ENCODE data around the gene SH2D2A. TPM values are rescaled to one million over a fixed set of nuclear protein-coding genes. Genes with fewer than 3 reads are reported as not detected.

The SH2D2A gene
- polyA plus RNA-seq, 1 donor from 2014 or later: not detected

DNA sequence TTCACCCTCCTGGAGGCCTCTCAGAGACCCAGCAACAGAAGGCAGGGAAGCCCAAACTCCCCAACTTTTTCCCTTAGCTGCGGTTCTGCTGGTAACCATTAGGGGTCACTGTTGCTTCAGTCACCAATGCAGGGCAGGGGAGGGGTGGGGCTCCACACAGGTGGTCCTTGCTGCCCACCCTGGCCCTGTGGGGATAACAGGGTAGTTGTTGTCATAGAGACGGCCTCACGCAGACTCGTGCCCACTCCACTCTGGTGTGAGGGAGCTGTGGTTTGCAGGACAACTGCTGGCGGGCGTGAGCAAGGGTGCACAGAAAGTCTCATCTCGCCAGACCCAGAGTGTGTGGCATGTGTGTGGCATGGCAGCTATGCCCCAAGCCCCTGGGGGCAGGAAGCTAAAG lies 22.3 kb upstream of the SH2D2A start:
- Histone ChIP-seq H3F3A (ENCODE audit: insufficient read depth, low read length, poor library complexity, severe bottlenecking) (no peaks in the 10 kb centered on the region), H4K20me1 (ENCODE audit: insufficient read depth) (no peaks in the 10 kb centered on the region), H3K27me3 (ENCODE audit: insufficient read depth, low read depth, low read length) (peaks cover 10% of the 10 kb centered on the region), H2AFZ (ENCODE audit: low read depth, low read length) (no peak overlapping the region), H3K4me3 (ENCODE audit: low read length) (no peak overlapping the region), H3K9ac (ENCODE audit: low read length) (peak overlapping the region; percentile 31), H3K27ac (ENCODE audit: low read length) (peak overlapping the region; percentile 51), H3K36me3 (ENCODE audit: insufficient read depth, low read length) (no peaks in the 10 kb centered on the region), H3K9me3 (ENCODE audit: low read length) (no peaks in the 10 kb centered on the region), H3K9me2 (ENCODE audit: insufficient read depth, low read length) (no peaks in the 10 kb centered on the region), H3K4me2 (ENCODE audit: low read length) (no peak overlapping the region), H3K79me2 (replicated peaks; ENCODE audit: insufficient read depth, low read length) (no peaks in the 10 kb centered on the region)
- TF ChIP-seq RAD21 (conservative IDR thresholded peaks at IDR 0.05): peak; percentile 77
- TF ChIP-seq, protein P1, sequence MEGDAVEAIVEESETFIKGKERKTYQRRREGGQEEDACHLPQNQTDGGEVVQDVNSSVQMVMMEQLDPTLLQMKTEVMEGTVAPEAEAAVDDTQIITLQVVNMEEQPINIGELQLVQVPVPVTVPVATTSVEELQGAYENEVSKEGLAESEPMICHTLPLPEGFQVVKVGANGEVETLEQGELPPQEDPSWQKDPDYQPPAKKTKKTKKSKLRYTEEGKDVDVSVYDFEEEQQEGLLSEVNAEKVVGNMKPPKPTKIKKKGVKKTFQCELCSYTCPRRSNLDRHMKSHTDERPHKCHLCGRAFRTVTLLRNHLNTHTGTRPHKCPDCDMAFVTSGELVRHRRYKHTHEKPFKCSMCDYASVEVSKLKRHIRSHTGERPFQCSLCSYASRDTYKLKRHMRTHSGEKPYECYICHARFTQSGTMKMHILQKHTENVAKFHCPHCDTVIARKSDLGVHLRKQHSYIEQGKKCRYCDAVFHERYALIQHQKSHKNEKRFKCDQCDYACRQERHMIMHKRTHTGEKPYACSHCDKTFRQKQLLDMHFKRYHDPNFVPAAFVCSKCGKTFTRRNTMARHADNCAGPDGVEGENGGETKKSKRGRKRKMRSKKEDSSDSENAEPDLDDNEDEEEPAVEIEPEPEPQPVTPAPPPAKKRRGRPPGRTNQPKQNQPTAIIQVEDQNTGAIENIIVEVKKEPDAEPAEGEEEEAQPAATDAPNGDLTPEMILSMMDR (IDR thresholded peaks at IDR 0.05; ENCODE audit: poor library complexity, severe bottlenecking): peak; percentile 82
- no peak for TF ChIP-seq MXI1 (conservative IDR thresholded peaks at IDR 0.05; ENCODE audit: poor library complexity, severe bottlenecking)
- TF ChIP-seq SMC3 (conservative IDR thresholded peaks at IDR 0.05; ENCODE audit: poor library complexity): peak; percentile 72

DNA sequence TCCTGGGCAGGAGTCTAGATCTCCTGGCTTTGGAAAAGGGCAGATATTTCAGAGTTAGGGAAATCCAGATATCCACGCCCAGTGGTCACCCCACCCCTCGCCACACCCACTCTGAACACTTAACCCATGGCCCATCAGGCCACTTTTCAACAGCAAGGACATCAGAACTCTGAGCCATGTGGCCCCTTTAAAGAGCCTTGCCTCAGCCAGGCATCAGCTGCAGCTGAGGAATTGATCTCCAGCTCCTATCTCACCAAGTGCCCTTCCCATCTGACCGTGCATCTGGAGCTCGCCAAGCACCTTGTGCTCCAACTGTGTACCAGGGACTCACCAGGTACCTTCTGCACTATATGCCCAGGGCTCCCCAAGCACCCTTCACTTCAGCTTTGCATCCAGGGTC lies 20.2 kb upstream of the SH2D2A start:
- Histone ChIP-seq H3K36me3 (ENCODE audit: insufficient read depth, low read length) (no peaks in the 10 kb centered on the region), H3K9me3 (ENCODE audit: low read length) (no peaks in the 10 kb centered on the region), H3K9ac (ENCODE audit: low read length) (no peak overlapping the region), H3K27me3 (ENCODE audit: insufficient read depth, low read depth, low read length) (no peaks in the 10 kb centered on the region), H3K9me2 (ENCODE audit: insufficient read depth, low read length) (no peaks in the 10 kb centered on the region), H3K4me2 (ENCODE audit: low read length) (no peak overlapping the region), H3K4me3 (ENCODE audit: low read length) (no peak overlapping the region), H4K20me1 (ENCODE audit: insufficient read depth) (no peaks in the 10 kb centered on the region), H3K79me2 (replicated peaks; ENCODE audit: insufficient read depth, low read length) (no peaks in the 10 kb centered on the region), H3F3A (ENCODE audit: insufficient read depth, low read length, poor library complexity, severe bottlenecking) (no peaks in the 10 kb centered on the region), H2AFZ (ENCODE audit: low read depth, low read length) (no peak overlapping the region), H3K27ac (ENCODE audit: low read length) (no peak overlapping the region)
- no peak for TF ChIP-seq MXI1 (conservative IDR thresholded peaks at IDR 0.05; ENCODE audit: poor library complexity, severe bottlenecking)
- TF ChIP-seq, protein P2, sequence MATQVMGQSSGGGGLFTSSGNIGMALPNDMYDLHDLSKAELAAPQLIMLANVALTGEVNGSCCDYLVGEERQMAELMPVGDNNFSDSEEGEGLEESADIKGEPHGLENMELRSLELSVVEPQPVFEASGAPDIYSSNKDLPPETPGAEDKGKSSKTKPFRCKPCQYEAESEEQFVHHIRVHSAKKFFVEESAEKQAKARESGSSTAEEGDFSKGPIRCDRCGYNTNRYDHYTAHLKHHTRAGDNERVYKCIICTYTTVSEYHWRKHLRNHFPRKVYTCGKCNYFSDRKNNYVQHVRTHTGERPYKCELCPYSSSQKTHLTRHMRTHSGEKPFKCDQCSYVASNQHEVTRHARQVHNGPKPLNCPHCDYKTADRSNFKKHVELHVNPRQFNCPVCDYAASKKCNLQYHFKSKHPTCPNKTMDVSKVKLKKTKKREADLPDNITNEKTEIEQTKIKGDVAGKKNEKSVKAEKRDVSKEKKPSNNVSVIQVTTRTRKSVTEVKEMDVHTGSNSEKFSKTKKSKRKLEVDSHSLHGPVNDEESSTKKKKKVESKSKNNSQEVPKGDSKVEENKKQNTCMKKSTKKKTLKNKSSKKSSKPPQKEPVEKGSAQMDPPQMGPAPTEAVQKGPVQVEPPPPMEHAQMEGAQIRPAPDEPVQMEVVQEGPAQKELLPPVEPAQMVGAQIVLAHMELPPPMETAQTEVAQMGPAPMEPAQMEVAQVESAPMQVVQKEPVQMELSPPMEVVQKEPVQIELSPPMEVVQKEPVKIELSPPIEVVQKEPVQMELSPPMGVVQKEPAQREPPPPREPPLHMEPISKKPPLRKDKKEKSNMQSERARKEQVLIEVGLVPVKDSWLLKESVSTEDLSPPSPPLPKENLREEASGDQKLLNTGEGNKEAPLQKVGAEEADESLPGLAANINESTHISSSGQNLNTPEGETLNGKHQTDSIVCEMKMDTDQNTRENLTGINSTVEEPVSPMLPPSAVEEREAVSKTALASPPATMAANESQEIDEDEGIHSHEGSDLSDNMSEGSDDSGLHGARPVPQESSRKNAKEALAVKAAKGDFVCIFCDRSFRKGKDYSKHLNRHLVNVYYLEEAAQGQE (IDR thresholded peaks at IDR 0.05; ENCODE audit: borderline replicate concordance): no peak
- no peak for TF ChIP-seq POLR2AphosphoS5 (IDR thresholded peaks at IDR 0.05)
- no peak for TF ChIP-seq TAF1 (IDR thresholded peaks at IDR 0.05; ENCODE audit: low read depth)
- TF ChIP-seq, protein P1 (IDR thresholded peaks at IDR 0.05; ENCODE audit: poor library complexity, severe bottlenecking): no peak
- no peak for TF ChIP-seq EP300 (conservative IDR thresholded peaks at IDR 0.05; ENCODE audit: poor library complexity, severe bottlenecking)
- no peak for TF ChIP-seq SMC3 (conservative IDR thresholded peaks at IDR 0.05; ENCODE audit: poor library complexity)
- no peak for TF ChIP-seq RAD21 (conservative IDR thresholded peaks at IDR 0.05)
- no peak for TF ChIP-seq EZH2 (IDR thresholded peaks at IDR 0.05; ENCODE audit: borderline replicate concordance, insufficient read depth, low read length, poor library complexity, severe bottlenecking)
